NCI-H1048 (cell line): ENCODE measurements around the gene FAM25A.
"Not testable (repeated sequence)": the region's sequence is repeated elsewhere in the genome, so short reads cannot be mapped to it uniquely, and the experiment has no call there.

ENCODE experiments used
- DNase-seq: peaks from one replicate; lab custom pipeline; 2025; lab: John Stamatoyannopoulos, UW

The FAM25A gene

GRCh38 chr10:87020056-87020455, at the start of gene FAM25A:
TSS of gene FAM25A (plus strand) at chr10:87020294. CDS start at chr10:87020325, 31 bp downstream.
- DNase-seq = not testable (repeated sequence)

GRCh38 chr10:86970982-86971231, 49.2 kb upstream of the FAM25A start:
- no peak for DNase-seq

GRCh38 chr10:86971232-86971991, 48.7 kb upstream of the FAM25A start:
- no peak for DNase-seq

GRCh38 chr10:86972613-86973380, 47.3 kb upstream of the FAM25A start:
- no peak for DNase-seq

GRCh38 chr10:86974484-86974883, 45.6 kb upstream of the FAM25A start:
- no peak for DNase-seq

GRCh38 chr10:86976362-86977056, 43.6 kb upstream of the FAM25A start:
- no peak for DNase-seq

- not testable (repeated sequence) for DNase-seq
Measured at GRCh38 chr10:86978457-86978856, 41.6 kb upstream of the FAM25A start.

- DNase-seq = no peak
Measured at GRCh38 chr10:86979296-86979818, 40.7 kb upstream of the FAM25A start.

- DNase-seq = no peak
Measured at GRCh38 chr10:86979977-86980448, 40.1 kb upstream of the FAM25A start.

- not testable (repeated sequence) for DNase-seq
Measured at GRCh38 chr10:86981020-86981419, 39.1 kb upstream of the FAM25A start.

GRCh38 chr10:86981716-86982115, 38.4 kb upstream of the FAM25A start:
- DNase-seq = no peak

- DNase-seq = not testable (repeated sequence)
Measured at GRCh38 chr10:86984498-86984897, 35.6 kb upstream of the FAM25A start.

- no peak for DNase-seq
Measured at GRCh38 chr10:86988520-86988919, 31.6 kb upstream of the FAM25A start.

- DNase-seq = not testable (repeated sequence)
Measured at GRCh38 chr10:86991362-86991761, 28.7 kb upstream of the FAM25A start.

GRCh38 chr10:86992456-86992855, 27.6 kb upstream of the FAM25A start:
- DNase-seq = no peak

- DNase-seq = no peak
Measured at GRCh38 chr10:86992929-86993328, 27.2 kb upstream of the FAM25A start.

- DNase-seq = not testable (repeated sequence)
Measured at GRCh38 chr10:86999802-87000403, 20.2 kb upstream of the FAM25A start.

GRCh38 chr10:87000491-87000890, 19.6 kb upstream of the FAM25A start:
- DNase-seq = no peak

- DNase-seq = not testable (repeated sequence)
Measured at GRCh38 chr10:87007124-87007523, 13.0 kb upstream of the FAM25A start.

GRCh38 chr10:87007674-87008073, 12.4 kb upstream of the FAM25A start:
- not testable (repeated sequence) for DNase-seq

GRCh38 chr10:87008303-87008702, 11.8 kb upstream of the FAM25A start:
- DNase-seq = not testable (repeated sequence)

- not testable (repeated sequence) for DNase-seq
Measured at GRCh38 chr10:87009134-87009696, 10.9 kb upstream of the FAM25A start.
